ENCODE measurements around the gene SDCBP2.

SDCBP2 gene

DNA sequence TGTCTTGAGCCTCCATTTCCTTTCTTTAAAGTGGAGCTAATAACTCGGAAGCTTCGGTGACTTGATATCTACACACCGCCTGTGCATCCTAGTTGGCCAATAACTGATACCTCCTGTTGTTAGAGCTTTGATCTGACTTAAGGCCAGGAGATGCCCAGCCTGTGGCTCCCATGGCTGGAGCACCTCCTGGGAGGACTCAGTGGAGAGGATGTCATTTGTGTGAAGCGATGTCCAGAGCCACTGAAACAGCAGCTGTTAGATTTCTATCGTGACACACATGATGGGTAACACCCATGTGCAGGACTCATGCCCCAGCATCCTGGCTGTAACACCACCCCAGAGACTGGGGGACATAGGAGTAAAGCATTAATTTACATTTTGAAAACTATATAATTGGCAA is 30.8 kb downstream of the SDCBP2 start:
- TF ChIP-seq, protein P1, sequence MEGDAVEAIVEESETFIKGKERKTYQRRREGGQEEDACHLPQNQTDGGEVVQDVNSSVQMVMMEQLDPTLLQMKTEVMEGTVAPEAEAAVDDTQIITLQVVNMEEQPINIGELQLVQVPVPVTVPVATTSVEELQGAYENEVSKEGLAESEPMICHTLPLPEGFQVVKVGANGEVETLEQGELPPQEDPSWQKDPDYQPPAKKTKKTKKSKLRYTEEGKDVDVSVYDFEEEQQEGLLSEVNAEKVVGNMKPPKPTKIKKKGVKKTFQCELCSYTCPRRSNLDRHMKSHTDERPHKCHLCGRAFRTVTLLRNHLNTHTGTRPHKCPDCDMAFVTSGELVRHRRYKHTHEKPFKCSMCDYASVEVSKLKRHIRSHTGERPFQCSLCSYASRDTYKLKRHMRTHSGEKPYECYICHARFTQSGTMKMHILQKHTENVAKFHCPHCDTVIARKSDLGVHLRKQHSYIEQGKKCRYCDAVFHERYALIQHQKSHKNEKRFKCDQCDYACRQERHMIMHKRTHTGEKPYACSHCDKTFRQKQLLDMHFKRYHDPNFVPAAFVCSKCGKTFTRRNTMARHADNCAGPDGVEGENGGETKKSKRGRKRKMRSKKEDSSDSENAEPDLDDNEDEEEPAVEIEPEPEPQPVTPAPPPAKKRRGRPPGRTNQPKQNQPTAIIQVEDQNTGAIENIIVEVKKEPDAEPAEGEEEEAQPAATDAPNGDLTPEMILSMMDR (IDR thresholded peaks at IDR 0.05; ENCODE audit: low read depth, low read length) = no peak
- Histone ChIP-seq H3K27me3 (ENCODE audit: insufficient read depth, low read depth, severe bottlenecking) (no peaks in the 10 kb centered on the region), H3K9me3 (ENCODE audit: severe bottlenecking) (no peaks in the 10 kb centered on the region), H3K27ac (no peak overlapping the region), H3K4me3 (ENCODE audit: low read depth, low read length) (no peak overlapping the region), H3K36me3 (no peaks in the 10 kb centered on the region)
- DNase-seq = no peak

DNA sequence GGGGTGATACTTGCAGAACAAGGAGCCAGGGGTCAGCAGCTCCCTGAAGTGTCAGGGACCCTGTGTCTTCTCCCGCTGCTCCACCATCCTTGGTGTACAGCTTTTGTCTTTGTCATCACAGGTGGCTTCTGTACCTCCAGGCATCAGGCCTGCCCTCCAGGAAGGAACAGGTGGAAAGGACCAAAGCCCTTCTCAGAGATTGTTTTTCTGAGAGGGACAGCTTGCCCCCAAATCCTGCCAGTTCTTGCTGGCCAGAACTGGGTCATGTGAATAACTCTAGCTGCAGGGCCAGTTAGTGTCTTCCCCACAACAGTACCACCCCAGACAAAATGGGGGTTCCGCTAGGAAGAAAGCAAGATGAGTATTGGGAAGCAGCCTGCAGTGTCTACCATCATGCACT is 31.5 kb downstream of the SDCBP2 start:
- Histone ChIP-seq H3K27ac (no peak overlapping the region), H3K4me3 (ENCODE audit: low read depth, low read length) (no peak overlapping the region), H3K36me3 (no peaks in the 10 kb centered on the region), H3K27me3 (ENCODE audit: insufficient read depth, low read depth, severe bottlenecking) (no peaks in the 10 kb centered on the region), H3K9me3 (ENCODE audit: severe bottlenecking) (no peaks in the 10 kb centered on the region)
- TF ChIP-seq, protein P1 (IDR thresholded peaks at IDR 0.05; ENCODE audit: low read depth, low read length) = no peak
- DNase-seq = no peak

DNA sequence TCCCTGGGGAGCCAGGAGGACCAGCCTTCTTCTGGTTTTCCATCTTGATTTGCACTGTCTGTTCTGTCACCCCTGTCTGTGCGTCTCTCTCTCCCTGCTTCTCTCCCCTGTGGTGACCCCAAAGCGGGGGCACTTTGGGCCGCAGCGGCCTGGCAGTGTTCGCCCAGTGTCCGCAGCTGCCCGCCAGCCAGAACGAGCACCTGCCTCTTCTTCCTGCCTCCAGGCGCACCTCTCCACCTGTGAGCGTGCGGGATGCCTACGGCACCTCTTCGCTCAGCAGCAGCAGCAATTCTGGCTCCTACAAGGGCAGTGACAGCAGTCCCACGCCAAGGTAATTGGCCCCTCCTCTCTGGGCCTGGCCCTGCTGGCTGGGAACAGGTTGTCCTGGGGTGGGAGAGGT is 32.0 kb downstream of the SDCBP2 start:
- no peak overlapping the region for H3K4me3 ChIP-seq (ENCODE audit: low read depth, low read length)
- H3K9me3 ChIP-seq (ENCODE audit: severe bottlenecking) = no peaks in the 10 kb centered on the region
- no peak for DNase-seq
- TF ChIP-seq, protein P1 (IDR thresholded peaks at IDR 0.05; ENCODE audit: low read depth, low read length) = no peak
- no peaks in the 10 kb centered on the region for H3K27me3 ChIP-seq (ENCODE audit: insufficient read depth, low read depth, severe bottlenecking)
- no peaks in the 10 kb centered on the region for H3K36me3 ChIP-seq
- no peak overlapping the region for H3K27ac ChIP-seq

DNA sequence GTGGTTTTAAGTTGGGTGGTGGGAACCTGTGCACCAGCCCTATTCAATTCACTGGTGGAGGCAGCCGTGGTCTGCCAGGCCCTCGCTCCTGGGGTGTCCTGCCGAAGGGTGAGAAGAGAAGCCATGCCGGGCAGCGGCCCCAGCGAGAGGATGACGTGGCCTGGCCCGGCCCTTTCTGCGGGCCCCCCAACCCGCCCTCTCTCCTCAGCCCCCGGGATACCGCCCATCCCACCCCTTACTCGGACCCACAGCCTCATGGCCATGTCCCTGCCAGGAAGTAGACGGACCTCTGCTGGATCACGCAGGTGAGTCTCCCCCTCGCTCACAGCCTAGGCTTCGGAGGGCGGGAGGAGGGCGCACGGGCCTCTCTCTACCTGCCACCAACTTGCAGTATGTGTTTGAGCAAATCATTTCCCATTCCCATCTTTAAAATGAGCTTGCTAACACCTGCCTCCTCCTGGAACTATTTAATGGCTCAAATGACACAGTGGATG is 32.8 kb downstream of the SDCBP2 start:
- TF ChIP-seq, protein P1 (IDR thresholded peaks at IDR 0.05; ENCODE audit: low read depth, low read length) = no peak
- Histone ChIP-seq H3K27ac (no peak overlapping the region), H3K27me3 (ENCODE audit: insufficient read depth, low read depth, severe bottlenecking) (no peaks in the 10 kb centered on the region), H3K36me3 (no peaks in the 10 kb centered on the region), H3K4me3 (ENCODE audit: low read depth, low read length) (no peak overlapping the region), H3K9me3 (ENCODE audit: severe bottlenecking) (no peaks in the 10 kb centered on the region)
- DNase-seq = no peak

DNA sequence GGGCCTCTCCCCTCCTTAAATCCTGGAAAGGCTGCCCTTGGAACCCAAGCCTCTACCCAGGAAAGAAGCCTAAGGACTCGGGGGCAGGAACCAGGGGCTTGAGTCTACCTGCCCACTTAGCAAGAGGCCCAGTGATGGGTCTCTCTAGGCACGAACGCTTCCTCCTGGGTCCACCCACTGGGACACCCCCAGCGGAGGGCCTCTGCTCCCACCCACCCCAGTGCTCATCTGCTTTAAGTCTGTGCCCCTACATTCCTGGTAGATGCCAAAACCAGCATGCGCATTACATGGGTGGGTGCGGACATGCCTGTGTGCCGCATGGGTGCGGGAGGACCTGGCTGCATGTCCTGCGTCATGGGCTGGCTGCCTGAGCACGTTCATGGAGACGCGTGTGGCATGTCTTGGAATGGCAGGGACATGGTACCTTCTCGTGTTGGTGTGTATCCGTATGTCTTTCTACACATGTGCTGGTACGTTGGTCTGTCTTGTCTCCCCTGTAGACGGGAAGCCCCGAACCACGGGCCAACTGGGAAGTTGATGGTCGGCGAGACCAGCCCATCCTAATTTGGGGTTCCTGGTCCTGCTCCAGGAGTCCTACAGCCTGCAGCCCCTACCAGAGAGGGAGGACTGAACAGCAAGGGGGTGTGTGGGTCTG is 33.5 kb downstream of the SDCBP2 start:
- no peak for DNase-seq
- no peak overlapping the region for H3K4me3 ChIP-seq (ENCODE audit: low read depth, low read length)
- TF ChIP-seq, protein P1 (IDR thresholded peaks at IDR 0.05; ENCODE audit: low read depth, low read length) = no peak
- H3K36me3 ChIP-seq = no peaks in the 10 kb centered on the region
- no peak overlapping the region for H3K27ac ChIP-seq
- H3K27me3 ChIP-seq (ENCODE audit: insufficient read depth, low read depth, severe bottlenecking) = no peaks in the 10 kb centered on the region
- no peaks in the 10 kb centered on the region for H3K9me3 ChIP-seq (ENCODE audit: severe bottlenecking)

DNA sequence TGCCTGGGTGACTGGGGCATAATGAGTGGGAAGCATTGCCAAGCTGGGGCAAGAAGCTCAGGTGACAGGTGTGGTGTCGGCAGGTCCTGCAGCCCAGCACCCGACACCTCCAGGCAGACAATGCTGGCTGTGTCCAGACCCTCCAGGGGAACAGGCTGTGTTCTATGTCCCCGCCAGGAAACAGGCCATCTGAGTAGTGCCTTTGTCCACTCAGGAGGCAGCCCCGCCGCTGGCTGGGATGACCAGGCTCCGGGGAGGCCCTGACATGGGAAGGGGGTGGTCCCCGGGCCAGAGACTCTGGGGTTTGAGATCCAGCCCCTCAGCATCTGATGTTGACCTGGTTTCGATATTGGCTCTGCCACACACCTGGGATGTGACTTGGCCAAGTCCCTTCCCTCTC is 34.4 kb downstream of the SDCBP2 start:
- no peak overlapping the region for H3K4me3 ChIP-seq (ENCODE audit: low read depth, low read length)
- TF ChIP-seq, protein P1 (IDR thresholded peaks at IDR 0.05; ENCODE audit: low read depth, low read length) = no peak
- H3K27me3 ChIP-seq (ENCODE audit: insufficient read depth, low read depth, severe bottlenecking) = no peaks in the 10 kb centered on the region
- no peaks in the 10 kb centered on the region for H3K9me3 ChIP-seq (ENCODE audit: severe bottlenecking)
- H3K27ac ChIP-seq = no peak overlapping the region
- DNase-seq = no peak
- no peaks in the 10 kb centered on the region for H3K36me3 ChIP-seq
